Measurements from ENCODE around the gene HHIP.

DNA sequence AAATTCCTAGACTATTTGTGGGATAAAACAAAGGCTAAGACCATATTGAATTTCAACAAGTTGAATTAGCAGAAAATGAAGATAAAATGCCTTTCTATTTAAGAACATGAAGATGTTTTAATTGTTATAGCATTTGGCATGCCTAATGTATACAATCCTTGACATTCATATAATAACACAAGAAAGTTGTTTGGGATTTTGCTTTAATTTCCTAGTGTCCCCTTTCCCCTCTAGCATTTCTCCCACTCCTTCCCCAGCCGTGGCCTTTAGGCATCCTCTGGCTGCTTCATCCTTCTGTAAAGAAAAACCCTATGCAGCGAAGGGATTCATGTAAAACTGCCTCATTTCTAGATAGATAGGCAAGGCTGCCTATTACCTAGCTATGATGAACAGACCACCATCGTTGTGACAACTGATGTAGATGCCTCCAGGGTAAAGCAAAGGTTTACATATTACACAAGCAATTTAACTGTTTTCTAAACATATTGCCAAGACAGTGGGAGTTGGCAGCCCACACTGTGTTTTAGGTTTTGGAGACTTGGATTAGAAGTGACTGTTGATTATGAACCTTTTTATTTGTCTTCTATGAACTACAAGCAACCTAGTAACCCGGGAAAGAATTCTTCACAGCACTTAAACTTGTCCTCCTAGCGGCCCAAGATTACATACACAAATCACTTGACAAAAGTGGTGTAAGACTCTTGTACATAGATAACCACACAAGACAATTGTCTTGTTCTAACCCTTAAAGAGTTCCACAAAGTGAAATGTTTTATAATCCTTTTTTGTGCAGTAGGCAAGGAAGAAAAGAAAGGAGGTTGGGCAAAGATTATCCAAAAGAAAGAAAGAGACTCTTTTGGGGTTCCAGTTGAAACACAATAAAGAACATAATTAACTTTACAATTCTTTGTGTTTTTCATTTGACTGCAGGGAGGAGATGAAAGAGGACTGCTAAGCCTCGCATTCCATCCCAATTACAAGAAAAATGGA is 59.9 kb downstream of the HHIP start:
- TF ChIP-seq, protein P1, sequence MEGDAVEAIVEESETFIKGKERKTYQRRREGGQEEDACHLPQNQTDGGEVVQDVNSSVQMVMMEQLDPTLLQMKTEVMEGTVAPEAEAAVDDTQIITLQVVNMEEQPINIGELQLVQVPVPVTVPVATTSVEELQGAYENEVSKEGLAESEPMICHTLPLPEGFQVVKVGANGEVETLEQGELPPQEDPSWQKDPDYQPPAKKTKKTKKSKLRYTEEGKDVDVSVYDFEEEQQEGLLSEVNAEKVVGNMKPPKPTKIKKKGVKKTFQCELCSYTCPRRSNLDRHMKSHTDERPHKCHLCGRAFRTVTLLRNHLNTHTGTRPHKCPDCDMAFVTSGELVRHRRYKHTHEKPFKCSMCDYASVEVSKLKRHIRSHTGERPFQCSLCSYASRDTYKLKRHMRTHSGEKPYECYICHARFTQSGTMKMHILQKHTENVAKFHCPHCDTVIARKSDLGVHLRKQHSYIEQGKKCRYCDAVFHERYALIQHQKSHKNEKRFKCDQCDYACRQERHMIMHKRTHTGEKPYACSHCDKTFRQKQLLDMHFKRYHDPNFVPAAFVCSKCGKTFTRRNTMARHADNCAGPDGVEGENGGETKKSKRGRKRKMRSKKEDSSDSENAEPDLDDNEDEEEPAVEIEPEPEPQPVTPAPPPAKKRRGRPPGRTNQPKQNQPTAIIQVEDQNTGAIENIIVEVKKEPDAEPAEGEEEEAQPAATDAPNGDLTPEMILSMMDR (IDR thresholded peaks at IDR 0.05 in 2 of 3, conservative IDR thresholded peaks at IDR 0.05 in 1 of 3; ENCODE audit: borderline replicate concordance in 1 of 3, insufficient read depth in 1 of 3, low read depth in 2 of 3, low read length in 2 of 3), result no peak
- TF ChIP-seq POLR2A (IDR thresholded peaks at IDR 0.05; ENCODE audit: borderline replicate concordance, extremely low read depth, insufficient read depth, insufficient read length) (no peak), SRF (IDR thresholded peaks at IDR 0.05; ENCODE audit: low read depth) (no peak), SIN3A (IDR thresholded peaks at IDR 0.05; ENCODE audit: low read depth) (no peak), EZH2 (IDR thresholded peaks at IDR 0.05) (no peak)
